Neural cell (in vitro differentiated cells): ENCODE measurements around the gene SYNRG.

ENCODE experiments used
- EP300 ChIP-seq: fragments of 450-650 bp; conservative IDR thresholded peaks from 2 replicates; pipeline ENCODE4 v1.6.1; 2014; ENCODE audit warnings: antibody characterized with exemption, mild to moderate bottlenecking, moderate library complexity; ENCODE audit not compliant: poor library complexity, severe bottlenecking
- EZH2 ChIP-seq: fragments of 200-600, 300-800 bp; shearing (Covaris generic), sonication (generic); IDR thresholded peaks from 2 replicates; pipeline ENCODE4 v1.6.1; 2014; ENCODE audit warnings: antibody characterized with exemption, low read length, borderline replicate concordance, mild to moderate bottlenecking; ENCODE audit not compliant: insufficient read depth, poor library complexity, severe bottlenecking
- POLR2AphosphoS5 ChIP-seq: IDR thresholded peaks from 2 replicates; pipeline ENCODE4 v1.6.1; 2012
- TF ChIP-seq, protein P1 (sequence below): fragments of 450-650 bp; IDR thresholded peaks from 2 replicates; pipeline ENCODE4 v1.5.1; 2014; ENCODE audit warnings: antibody characterized with exemption, mild to moderate bottlenecking, moderate library complexity; ENCODE audit not compliant: poor library complexity, severe bottlenecking

DNA sequence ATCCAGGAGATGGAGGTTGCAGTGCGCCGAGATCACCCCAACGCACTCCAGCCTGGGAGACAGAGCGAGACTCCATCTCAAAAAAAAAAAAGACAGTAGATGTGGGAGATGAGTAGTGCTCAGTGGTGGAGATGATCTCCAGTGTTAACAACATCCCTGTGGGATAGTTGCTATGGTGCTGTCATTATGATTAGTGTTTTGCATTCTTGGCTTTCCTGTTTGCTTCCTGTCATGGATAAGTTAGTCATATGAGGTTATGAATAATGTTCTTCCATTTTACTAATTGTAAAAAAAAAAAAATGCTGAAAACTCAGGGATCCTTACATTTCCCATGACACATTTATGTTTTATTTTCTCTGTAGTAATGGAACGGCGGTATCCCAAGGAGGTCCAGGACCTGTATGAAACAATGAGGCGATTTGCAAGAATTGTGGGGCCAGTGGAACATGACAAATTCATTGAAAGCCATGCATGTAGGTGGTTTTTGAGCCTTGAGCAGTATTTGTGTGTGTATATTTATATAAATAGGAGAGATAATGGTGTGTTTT, 144.1 kb downstream of the SYNRG start:
- TF ChIP-seq EZH2 (no peak), POLR2AphosphoS5 (no peak), EP300 (no peak)
- TF ChIP-seq, protein P1, sequence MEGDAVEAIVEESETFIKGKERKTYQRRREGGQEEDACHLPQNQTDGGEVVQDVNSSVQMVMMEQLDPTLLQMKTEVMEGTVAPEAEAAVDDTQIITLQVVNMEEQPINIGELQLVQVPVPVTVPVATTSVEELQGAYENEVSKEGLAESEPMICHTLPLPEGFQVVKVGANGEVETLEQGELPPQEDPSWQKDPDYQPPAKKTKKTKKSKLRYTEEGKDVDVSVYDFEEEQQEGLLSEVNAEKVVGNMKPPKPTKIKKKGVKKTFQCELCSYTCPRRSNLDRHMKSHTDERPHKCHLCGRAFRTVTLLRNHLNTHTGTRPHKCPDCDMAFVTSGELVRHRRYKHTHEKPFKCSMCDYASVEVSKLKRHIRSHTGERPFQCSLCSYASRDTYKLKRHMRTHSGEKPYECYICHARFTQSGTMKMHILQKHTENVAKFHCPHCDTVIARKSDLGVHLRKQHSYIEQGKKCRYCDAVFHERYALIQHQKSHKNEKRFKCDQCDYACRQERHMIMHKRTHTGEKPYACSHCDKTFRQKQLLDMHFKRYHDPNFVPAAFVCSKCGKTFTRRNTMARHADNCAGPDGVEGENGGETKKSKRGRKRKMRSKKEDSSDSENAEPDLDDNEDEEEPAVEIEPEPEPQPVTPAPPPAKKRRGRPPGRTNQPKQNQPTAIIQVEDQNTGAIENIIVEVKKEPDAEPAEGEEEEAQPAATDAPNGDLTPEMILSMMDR, result no peak
